Stimulated activated CD8-positive, alpha-beta memory T cell treated with anti-CD3 and anti-CD28 coated beads, Interleukin-12 subunit alpha, Interleukin-12 subunit beta, amount 100 ng/mL, for 24 hours (primary cell): ENCODE results near the gene CERS1.

ENCODE experiments used
- DNase-seq: peaks from one replicate; pipeline ENCODE4 v3.0.0-alpha.2; 2020; ENCODE audit errors: extremely low read depth

The CERS1 gene

GRCh38 chr19:18870531-18871172 lies 25.3 kb downstream of the CERS1 start:
- DNase-seq: no peak

- no peak for DNase-seq
Observed at GRCh38 chr19:18869781-18870530, 26.0 kb downstream of the CERS1 start.

- DNase-seq: no peak
Observed at GRCh38 chr19:18869023-18869618, 26.8 kb downstream of the CERS1 start.

GRCh38 chr19:18868380-18869022 lies 27.5 kb downstream of the CERS1 start:
- no peak for DNase-seq

- no peak for DNase-seq
Observed at GRCh38 chr19:18867751-18868150, 28.2 kb downstream of the CERS1 start.

GRCh38 chr19:18867199-18867598 lies 28.8 kb downstream of the CERS1 start:
- DNase-seq: no peak

- no peak for DNase-seq
Observed at GRCh38 chr19:18866800-18867123, 29.2 kb downstream of the CERS1 start.

GRCh38 chr19:18865973-18866799 lies 29.8 kb downstream of the CERS1 start:
- DNase-seq: no peak

GRCh38 chr19:18865106-18865972 lies 30.6 kb downstream of the CERS1 start:
- DNase-seq: no peak

- DNase-seq: no peak
Observed at GRCh38 chr19:18863843-18864362, 32.1 kb downstream of the CERS1 start.

- no peak for DNase-seq
Observed at GRCh38 chr19:18862976-18863842, 32.7 kb downstream of the CERS1 start.

GRCh38 chr19:18861917-18862316 lies 34.0 kb downstream of the CERS1 start:
- DNase-seq: no peak

- DNase-seq: no peak
Observed at GRCh38 chr19:18861235-18861634, 34.7 kb downstream of the CERS1 start.

- DNase-seq: no peak
Observed at GRCh38 chr19:18860725-18861124, 35.2 kb downstream of the CERS1 start.

GRCh38 chr19:18860302-18860700 lies 35.7 kb downstream of the CERS1 start:
- no peak for DNase-seq

- DNase-seq: no peak
Observed at GRCh38 chr19:18859676-18860301, 36.2 kb downstream of the CERS1 start.

GRCh38 chr19:18858906-18859646 lies 36.9 kb downstream of the CERS1 start:
- no peak for DNase-seq

GRCh38 chr19:18857223-18857622 lies 38.7 kb downstream of the CERS1 start:
- no peak for DNase-seq
